Left cardiac atrium (tissue), 4 donors: ENCODE measurements around the gene ADI1. TPM values are rescaled to one million over a fixed set of nuclear protein-coding genes. Genes with fewer than 3 reads are reported as not detected.

Experiments
- ATAC-seq, 2 donors: fragments of 200-7000 bp; cut with Tn5 transposase; one replicate each; pipeline ENCODE4 v1.9.1; 2020; ENCODE audit warnings: mild to moderate bottlenecking in 2 of 2, moderate library complexity in 2 of 2
- DNase-seq: peaks from one replicate; pipeline ENCODE4 v3.0.0-alpha.2; 2020
- intact Hi-C, 2 donors: fragments of 100-400 bp; cut with DNase I; formaldehyde crosslinking; loops; one replicate each; pipeline versions ENCODE4 v1.14.1 to v1.15.1; 2022 to 2023
- total RNA-seq, 2 donors: library from RNA; stranded (reverse); fragmentation: NEBNext Ultra II Directional; extraction: Animal tissue kit (Norgen Biotek cat#: 25700); gene quantifications; one replicate each; pipeline ENCODE4 v1.2.1, GENCODE V29; 2021
- donor health status: DM: no; HTN: yes; CAD: no.
- donor health status: DM: no; HTN: yes; CAD: no; lungs with severe emphysema.
- donor health status: DM: yes; HTN: yes; CAD: no.
- donor health status: Dilated cardiomyopathy.

Gene ADI1
- total RNA-seq, 2 donors from 2014 or later: 102 to 128 TPM

DNA sequence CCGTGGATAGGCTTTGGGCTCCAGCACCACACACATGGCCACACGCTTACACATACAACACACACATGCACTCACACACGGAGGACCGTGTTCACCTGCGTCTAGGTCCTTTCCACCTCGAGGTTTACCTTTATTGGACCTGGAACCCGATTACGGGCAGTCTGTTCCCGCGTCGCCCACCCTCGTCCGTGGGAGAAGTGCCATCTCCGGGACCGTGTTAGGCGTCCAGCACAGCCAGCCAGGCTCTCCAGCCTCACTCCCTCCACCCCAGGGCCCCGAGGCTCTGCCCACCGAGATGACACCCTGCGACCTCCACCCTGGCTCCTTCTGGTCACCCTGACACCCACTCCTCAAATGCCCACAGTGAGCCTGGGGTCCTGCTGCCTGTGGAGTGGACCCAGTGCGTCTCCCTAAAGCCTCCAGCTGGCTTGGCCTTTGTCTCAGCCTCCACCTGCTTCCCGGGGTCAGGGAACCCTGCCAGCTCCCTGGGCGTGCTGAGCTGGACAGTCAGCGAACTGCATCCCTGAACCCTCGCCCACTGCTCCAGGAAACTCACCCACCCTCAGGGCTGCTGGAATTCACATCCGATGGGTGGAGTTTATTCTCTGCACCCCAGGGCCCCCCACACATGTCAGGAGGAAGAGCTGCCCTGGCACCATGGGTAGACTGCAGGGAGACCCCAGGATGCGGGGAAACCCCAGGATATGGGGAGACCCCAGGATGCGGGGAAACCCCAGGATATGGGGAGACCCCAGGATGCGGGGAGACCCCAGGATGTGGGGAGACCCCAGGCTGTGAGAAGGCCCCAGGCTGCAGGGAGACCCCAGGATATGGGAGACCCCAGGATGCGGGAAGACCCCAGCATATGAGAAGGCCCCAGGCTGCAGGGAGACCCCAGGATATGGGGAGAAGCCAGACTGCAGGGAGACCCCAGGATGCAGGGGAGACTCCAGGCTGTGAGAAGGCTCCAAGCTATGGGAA is 33.0 kb downstream of the ADI1 start:
- DNase-seq: peak; percentile 20

GRCh38 chr2:3485166-3485565 is 34.2 kb downstream of the ADI1 start:
- no peak for ATAC-seq
- DNase-seq: peak; percentile 22
- intact Hi-C loops: no loop called here

More for the DNA sequence above, 33.0 kb downstream of the ADI1 start:
- ATAC-seq: no peak
- intact Hi-C loops: no loop called here

- intact Hi-C loops: no loop called here
- DNase-seq (peak; percentile 15), ATAC-seq (no peak)
These were observed 35.1 kb downstream of the ADI1 start for GRCh38 chr2:3483986-3484960.

- DNase-seq (peak; percentile 69), ATAC-seq (peak; percentile 87 to 96)
- intact Hi-C loops: no loop called here
These were observed 35.9 kb downstream of the ADI1 start for GRCh38 chr2:3483227-3483985.

DNA sequence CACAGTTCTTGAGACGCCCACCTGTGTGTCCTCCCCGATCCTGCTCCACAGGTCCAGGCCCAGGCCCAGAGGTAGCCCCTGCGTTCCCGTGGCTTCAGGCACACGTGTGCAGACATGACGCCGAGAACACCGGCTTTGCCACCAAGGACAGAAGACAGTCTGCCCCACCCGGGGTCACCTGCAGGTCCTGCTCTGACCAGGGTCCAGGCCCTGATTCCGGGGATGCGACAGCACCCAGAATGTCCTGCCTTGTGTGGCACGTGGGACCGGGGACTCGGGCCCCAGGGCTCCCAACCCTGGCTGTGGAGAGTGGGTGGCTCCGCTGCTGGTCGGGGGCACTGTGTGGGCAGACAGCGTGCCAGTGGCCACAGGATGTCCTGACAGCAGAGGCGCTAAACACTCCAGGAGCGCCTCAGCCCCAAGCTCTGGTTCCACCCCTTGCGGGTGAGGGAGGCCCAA is 36.9 kb downstream of the ADI1 start:
- intact Hi-C loops: no loop called here
- ATAC-seq (no peak), DNase-seq (peak; percentile 16)

DNA sequence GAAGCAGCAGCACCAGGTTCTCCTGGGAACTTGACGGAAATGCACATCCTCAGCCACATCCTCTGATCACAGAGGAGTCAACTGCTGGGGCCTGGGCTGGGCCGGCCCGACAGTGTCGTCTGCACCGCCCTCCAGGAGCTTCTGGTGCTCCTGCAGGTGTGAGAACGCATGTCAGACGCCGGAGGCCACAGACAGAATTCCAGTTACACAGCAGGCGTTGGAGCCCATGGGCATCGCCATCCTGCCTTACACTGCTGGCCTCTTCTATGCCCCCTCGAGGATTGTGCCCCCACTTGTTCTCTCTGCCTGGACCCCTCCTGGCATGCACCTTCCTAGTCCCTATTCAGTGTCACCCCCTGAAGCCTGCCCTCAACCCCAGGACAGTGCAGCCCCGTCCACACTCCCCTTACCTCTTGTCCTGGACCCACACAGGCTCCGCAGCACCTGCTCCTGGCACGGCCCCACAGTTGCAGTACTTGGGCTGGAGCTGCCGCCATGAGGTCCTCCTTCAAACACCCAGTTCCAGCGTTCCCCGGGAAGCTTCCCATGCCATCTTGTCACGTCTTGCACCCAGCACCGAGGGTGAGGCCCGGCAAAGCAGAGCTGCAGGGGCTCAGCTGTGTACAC is 37.5 kb downstream of the ADI1 start:
- DNase-seq: peak; percentile 15
- intact Hi-C loops: no loop called here
- no peak for ATAC-seq

GRCh38 chr2:3481011-3481400 is 38.3 kb downstream of the ADI1 start:
- ATAC-seq (no peak), DNase-seq (peak; percentile 0)
- intact Hi-C loops: no loop called here

DNA sequence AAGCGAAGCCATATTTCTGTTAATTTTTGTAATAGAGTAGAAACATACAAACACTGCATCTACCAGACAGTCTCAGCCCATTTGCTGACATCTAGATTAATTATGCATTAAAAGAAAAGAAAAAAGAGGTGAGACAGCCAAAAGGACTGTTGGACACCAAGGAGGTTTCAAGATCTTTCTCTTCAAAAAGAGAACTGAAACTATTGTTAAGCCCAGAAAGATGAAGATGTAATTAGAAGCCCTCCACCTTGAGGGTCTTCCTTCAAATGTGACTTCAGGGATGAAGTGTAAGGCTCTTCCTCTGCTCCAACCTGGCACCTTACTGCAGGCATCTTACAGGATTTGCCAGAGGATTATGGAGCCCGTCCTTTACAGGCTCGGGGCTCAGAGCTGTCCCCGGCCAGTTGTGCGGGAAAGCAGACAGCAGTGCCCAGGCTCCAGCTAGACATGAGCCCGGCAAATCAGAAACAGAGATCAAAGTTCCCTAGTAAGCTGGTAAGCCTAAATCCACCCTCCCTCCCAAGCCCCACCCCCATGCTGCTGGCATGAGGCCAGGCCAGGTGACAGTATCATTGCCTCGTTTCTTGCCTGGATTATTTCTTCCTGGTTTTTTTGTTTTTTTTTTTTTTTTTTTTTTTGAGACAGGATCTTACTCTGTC is 38.9 kb downstream of the ADI1 start:
- ATAC-seq: no peak
- intact Hi-C loops: no loop called here
- DNase-seq: peak; percentile 18

- intact Hi-C loops: no loop called here
- DNase-seq: peak; percentile 11
- ATAC-seq: no peak
These were observed 39.7 kb downstream of the ADI1 start for GRCh38 chr2:3479430-3480320.

DNA sequence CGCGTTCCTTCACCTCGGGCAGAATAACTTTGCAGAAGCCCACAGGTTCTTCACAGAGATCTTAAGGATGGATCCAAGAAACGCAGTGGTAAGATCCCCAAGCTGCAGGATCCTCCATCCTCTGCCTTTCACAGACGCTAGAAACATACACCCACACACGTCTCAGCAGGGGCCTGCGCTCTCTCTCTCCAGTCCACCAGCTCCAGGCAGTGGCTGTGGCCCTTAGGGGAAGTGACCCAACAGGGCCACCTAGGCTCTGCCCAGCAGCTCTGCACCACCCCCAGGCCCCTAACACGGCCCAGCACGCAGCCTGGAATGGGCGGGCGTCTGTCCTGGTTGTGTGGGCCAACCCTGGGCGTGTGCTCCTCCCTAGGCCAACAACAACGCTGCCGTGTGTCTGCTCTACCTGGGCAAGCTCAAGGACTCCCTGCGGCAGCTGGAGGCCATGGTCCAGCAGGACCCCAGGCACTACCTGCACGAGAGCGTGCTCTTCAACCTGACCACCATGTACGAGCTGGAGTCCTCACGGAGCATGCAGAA is 40.4 kb downstream of the ADI1 start:
- DNase-seq: peak; percentile 12
- intact Hi-C loops: no loop called here
- no peak for ATAC-seq

DNA sequence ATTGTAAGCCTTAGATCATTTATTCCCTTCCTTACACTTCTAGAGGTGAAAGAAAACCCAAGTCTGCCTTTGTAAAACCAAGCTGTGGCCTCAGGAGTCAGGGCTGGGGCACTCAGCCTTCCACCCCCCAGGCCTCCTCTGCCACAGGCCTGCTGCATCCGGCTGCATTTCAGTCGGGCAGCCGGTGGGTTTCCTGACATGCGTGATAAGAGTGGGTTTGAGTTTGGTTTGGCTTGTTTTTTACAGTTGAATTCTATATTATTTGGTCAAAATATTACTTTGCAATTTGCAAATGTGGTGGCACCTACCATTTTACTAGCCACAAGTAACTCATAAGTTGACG is 42.4 kb downstream of the ADI1 start:
- ATAC-seq (no peak), DNase-seq (no peak)
- intact Hi-C loops: no loop called here

DNA sequence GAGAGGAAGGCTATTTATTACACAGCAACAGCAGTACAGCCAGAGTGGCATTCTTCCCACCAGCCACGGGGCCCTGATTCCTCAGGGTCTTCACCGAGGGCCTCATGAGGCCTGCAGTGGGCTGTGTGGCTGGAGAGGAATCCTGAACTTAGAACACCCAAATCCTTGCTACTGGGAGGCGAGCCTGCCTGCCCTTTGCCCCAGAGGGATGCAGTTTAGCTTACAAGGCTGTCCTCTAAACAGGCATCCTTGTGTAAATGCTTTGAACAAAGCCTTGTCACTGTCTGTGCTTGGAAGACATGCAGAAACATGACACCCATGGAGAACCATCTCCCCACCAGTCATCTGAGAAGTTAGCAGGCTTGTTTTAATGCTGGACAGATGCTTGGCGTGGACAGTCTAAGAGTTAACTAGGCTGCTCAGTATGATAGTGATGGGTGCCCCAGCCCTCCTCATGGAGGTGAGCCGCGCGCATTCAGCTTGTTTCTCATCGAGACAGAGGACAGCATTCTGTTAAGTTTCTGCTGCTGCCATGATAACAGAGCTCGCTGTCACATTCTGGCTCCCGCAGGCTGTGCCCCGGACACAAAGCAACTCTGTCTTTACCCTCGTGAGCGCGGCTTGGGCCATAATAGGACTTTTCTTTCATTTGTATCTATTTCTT is 42.9 kb downstream of the ADI1 start:
- ATAC-seq (peak in 1 of 2 donors; percentile 21), DNase-seq (peak; percentile 13)
- intact Hi-C loops: no loop called here

DNA sequence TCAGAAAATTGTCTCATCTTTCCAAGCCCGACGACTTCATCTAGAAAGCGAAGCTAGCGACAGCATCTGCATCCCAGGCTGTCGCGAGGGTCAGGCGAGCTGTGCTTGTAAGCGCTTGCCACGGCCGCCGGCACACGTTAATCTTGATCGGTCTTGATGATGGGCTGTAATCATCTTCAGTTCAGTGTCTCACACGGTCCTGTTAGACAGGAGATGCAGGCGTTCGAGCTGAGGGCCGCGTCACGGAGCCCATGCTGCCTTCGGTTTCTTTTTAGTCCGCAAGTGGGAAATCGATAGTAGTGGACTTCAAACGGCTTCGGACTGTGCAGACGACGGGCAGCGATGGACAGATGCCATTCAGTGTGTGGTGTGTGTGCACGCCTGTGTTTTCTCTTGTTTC is 43.6 kb downstream of the ADI1 start:
- ATAC-seq: no peak

GRCh38 chr2:3472966-3473365 is 46.4 kb downstream of the ADI1 start:
- intact Hi-C loops: no loop called here
- peak; percentile 7 for DNase-seq
- no peak for ATAC-seq

More for the DNA sequence above, 43.6 kb downstream of the ADI1 start:
- no peak for DNase-seq
- intact Hi-C loops: no loop called here

DNA sequence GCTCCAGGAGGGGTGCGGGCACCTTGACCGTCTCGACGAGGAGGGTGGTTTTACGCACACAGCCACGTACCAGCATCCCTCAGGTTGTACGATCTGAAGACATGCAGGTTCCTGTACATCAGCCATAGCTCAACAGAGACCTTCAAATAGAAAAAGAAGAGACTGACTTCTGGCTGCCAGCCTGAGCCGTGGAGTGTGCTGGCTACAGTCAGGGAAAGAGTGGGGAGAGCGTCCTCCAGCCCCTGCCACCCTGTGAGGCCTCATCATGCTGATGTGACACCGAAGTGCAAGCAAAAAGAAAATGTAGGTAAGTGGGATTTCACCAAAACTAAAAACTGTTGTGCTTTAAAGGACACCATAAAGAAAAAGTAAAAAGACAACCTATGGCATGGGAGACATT is 47.0 kb downstream of the ADI1 start:
- no peak for ATAC-seq
- intact Hi-C loops: no loop called here
- DNase-seq: peak; percentile 16
